Stimulated activated CD8-positive, alpha-beta memory T cell treated with anti-CD3 and anti-CD28 coated beads, Interleukin-7, amount 100 ng/mL, for 48 hours (primary cell): Measurements from ENCODE around the gene AGO3.
"Not testable (repeated sequence)": the region's sequence is repeated elsewhere in the genome, so short reads cannot be mapped to it uniquely, and the experiment has no call there.

Experiments
- DNase-seq, 2 donors: peaks; one replicate each; pipeline ENCODE4 v3.0.0-alpha.2; 2020; ENCODE audit warnings: low read depth in 1 of 2; ENCODE audit errors: extremely low read depth in 1 of 2

The AGO3 gene

DNA sequence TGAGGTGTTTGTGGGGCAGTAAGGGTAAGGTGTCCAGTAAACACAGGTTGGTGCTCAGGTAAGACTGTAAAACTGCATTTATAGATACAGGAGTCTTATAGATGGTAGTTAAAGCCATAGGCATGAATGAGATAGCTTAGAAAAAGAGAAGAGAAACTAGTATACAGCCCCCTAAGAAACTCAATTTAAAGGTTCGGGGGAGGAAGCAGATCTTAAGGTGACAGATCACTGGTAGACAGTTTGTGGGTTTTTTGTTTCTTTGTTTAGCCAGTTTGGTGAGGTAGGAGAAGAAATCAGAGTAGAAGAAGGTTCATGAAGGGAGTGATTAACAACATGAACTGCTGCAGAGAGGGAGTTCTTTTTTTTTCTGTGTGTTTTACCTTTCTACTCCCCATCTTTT lies 6.1 kb upstream of the AGO3 start:
- DNase-seq, result no peak

DNA sequence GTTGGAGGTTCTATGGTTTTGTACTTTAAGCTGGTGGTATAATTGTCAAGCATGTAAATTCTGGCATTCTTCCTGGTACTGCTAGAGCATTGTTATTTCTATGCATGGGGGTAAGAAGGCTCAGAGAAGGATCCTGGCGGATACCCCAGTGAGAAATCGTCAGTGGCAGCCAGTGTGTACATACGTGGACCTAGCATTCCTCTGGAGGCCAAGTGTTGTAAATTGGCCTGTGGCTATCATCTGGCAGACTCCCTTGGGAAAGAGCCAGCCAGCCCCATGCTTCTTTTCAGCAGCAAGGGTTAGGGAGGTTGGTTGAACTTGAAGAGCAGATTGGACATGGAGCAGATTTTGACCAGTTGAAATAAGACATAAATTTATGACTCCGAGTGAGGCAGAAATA lies 5.2 kb upstream of the AGO3 start:
- DNase-seq, result no peak

DNA sequence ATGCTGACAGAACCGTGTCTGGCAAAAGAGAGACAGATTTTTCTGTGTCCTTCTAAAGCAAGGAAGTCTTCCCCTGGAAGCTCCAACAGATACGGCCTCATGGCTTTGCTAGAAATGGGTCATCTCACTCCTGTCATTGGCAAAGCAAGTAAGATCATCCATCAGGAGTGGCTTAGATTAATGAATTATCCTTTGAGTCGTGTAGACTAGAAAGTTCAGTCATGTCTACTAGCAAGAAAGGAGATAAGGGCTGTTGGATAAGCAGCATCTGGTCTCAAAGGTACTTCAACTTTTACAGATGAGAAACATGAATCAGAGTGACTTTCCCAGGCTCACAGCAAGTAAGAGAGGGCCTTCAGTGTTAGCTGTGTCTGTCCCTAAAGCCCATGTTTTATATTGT lies 3.4 kb upstream of the AGO3 start:
- no peak for DNase-seq

DNA sequence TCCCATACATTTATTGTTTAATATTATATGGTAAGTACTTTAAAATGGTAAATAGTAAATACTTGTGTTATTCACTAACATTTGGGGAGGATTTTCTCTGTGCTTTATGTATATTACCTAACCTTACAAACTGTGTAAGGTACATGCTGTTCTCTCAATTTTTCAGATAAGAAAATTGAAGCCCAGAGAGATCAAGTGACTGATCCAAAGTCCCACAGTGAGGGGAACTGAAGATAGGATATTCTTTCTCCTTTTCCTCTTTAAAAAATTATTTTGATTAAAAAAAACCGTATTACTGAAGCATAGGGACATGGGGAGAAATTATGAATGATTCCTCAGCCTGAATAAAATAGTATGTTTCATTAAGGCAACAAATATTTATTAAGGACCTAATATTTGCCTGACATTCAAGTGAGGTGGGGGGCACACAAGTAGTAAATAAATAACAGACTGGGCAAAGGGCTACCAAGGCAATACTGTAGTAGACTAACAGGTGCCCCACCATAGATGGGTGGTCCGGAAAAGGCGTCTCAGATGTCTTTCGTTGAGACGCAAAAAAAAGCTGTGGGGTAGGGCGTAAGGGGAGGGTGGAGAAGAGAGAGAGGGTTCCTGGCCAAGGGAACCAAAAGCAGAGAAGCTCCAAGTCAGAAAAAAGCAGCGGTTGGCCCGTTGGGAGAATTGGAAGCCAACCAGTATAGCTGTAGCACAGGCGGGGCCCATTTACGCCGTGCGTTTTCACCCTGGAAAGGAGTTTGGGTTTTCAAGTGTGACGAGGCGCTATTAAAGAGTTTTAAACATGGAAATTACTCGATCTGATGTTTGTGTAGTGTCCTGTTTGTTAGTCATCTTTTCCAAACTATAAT lies 944 bp upstream of the AGO3 start:
- DNase-seq, result no peak

DNA sequence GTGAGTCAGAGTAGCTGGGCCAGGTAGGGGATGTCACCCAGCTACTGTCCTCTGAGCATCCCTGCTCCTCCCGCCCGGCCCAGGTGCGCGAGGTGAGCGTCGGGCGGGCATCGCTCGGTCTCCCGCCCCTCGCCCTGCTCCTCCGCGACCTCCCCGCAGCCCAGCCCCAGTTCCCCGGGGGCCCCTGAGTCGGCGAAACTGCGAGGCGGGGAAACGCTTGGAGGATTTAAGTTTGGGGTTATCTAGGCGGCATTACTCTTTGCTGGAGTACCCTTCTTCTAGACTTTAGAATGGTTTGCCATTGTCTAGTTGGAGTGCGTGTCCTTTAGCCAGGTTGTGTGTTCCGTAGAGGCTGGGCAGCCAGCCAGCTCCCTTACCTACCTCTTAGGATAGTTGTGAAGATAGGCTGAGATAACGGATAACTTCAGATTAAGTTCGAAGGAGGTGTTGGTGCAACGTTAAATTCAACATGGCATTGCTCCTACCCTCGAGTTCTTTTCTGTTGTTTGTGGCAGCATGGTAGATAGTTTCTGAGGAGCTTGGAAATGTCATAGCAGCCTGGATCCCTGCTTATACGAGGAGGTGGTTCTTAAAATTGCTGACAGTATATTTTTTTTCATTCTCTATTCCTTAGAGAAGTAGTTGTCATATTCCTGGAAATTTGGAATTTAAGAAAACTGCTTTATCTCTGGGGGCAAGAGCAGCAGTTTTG lies 697 bp downstream of the AGO3 start:
- no peak for DNase-seq

DNA sequence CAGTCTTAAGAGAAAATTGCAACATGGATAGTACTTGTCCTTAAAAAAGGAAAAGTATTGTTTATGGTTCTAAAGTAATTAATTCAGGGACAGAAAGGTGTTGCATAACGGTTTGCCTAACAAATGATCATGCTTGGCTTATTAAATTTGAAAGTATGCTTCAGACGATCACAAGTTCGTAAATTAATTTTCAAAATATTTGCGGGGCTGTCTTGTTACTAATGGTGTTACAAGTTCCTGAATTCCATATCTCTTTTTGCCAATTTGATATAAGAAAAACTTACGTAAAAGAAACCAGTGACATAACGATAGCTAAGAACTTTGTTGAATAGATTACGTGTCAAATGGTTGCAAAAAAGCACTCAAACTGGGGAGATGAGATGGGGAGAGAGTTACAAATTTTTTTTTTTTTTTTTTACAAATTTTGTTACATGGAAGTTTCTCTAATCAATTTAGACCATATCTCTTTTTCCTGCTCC lies 1.3 kb downstream of the AGO3 start:
- no peak for DNase-seq

DNA sequence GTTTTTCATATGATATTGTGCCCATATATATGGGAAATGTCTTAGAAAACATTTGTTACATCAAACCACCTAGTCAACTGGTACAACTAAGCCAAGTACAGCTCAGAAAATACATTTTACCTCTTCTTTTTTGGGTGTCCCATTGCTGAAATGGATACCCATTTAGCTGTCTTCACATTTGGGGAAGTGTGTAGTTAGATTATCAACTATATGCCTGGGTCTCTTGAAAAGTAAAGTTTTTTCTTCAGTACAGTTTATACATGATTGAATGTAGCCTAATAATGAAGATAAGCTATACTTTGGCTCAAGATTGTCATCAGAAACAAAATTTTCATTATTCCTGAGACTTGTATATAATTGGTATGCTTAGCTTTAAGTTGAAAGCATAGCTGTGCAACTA lies 2.0 kb downstream of the AGO3 start:
- DNase-seq, result no peak

DNA sequence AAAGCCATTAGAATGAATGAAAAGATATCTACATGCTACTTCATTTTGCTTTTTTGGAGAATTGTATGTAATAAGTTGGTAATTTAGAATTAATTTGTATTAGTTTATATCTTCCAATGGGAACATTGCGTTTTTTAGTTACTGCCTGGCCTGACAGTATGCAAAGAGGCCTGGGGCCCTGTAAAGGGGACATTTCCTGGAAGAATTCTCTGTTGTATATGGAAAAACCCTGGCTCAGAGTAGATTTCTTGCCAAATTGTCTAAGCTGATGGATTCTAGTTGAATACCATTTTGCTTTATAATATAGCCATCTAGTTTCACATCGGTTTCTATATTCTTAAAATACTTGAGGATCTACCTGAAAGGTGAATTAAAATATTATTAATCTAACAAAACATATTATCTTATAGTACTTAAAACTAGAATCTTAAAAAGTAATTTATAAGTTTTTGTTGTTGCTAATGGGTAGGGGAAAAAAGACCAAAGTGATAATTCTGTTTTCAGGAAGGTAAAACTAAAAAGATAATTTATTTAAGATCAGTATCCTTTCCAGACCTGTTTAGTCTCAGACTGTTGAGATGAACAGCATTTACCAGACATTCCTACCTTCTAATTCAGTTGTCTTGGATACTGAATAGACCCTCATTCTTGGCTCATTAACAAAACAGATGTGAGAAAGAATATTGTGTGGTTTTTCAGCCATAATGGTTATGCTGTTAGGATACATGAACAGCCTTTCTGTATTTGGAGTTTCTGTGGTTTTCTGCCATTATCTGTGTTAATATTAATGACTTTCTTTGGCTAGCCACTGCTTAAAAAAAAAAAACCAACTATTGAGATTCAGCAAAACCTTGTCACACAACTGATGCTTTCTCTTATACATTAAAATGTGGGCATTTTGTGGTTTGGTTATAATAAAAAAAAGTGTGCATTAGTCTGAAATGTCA lies 4.8 kb downstream of the AGO3 start:
- DNase-seq, result no peak

DNA sequence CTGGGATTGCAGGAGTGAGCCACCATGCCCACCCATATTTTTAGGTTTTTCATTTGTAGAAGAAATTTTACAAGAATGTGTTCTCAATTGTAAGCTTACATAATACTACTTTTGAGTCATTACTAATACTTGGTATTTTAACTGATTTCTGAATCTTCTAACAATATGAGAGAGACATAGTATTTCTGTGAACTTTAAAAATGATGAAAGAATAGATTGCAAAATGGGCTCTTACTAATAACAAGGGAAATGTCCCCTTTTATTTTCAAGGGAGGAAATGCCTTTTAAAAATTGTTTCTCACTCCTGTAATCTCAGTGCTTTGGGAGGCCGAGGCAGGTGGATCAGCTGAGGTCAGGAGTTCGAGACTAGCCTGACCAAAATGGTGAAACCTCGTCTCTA lies 5.9 kb downstream of the AGO3 start:
- DNase-seq, result no peak

DNA sequence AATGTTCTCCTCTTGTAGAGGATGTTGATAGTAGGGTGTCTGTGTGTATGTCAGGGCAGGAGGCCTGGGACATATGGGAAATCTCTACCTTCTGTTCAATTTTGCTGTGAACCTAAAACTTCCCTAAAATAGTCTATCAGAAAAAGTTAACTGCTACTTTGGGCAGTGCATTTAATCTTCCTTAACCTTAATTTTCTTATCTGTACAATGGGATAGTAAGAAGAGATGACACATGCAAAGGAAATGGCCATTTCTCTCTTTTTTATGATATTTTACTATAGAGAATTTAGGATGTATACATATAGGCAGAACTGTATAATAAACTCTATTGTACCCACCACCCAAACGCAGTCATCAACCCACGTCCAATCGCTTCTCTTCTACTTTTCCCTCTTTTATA lies 8.6 kb downstream of the AGO3 start:
- no peak for DNase-seq

DNA sequence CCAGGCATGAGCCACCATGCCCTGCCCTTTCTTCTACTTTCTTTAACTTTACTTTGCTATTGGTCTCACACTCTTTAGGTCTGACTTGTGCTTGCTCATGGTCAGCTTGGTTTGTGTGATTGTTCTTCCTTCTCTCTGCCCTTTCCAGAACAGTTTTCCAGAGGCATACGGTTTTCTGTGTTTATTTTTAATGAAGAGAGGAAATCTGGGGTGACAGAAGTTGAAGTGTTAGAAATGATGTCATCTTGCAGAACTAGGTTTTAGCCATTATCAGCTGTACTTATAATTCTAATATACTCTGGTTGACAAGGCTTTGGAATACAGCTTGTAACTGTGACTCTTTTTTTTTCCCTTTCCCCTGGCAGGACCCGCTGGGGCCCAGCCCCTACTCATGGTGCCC lies 14.4 kb downstream of the AGO3 start:
- DNase-seq, result no peak

DNA sequence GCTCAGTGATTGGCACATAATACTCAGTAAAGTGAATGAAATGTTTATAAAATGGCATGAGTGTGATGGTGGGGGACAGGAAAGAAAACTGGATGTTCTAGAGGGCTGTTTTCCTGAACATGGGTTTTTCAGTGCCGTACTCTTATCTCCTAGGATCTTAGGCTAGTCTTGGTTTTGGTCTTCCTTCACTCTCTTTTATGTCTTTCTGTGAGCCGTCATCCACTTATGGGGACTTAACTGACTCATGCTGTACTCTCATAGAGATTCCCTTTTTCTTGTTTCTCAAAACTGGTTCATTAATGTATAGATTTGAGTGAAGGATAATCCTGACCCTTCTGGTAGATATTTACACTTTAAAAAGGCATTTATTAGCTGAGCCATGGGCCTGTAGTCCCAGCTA lies 16.6 kb downstream of the AGO3 start:
- DNase-seq, result no peak

DNA sequence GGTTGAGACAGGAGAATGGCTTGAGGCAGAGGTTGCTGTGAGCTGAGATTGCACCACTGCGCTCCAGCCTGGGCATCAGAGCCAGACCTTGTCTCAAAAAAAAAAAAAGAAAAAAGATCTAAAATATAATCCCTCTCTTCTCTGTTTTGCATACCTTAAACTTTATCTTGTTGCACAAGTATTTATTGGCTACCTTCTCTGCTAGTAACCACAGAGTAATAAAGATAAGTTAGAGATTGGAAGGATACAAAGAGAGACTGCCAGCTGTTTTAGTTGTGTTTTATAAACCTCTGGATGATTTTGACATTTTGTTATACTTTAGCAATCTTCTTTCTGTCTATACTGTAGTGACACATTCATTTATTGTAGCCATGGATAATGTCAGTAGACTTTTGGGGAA lies 27.7 kb downstream of the AGO3 start:
- DNase-seq, result no peak

DNA sequence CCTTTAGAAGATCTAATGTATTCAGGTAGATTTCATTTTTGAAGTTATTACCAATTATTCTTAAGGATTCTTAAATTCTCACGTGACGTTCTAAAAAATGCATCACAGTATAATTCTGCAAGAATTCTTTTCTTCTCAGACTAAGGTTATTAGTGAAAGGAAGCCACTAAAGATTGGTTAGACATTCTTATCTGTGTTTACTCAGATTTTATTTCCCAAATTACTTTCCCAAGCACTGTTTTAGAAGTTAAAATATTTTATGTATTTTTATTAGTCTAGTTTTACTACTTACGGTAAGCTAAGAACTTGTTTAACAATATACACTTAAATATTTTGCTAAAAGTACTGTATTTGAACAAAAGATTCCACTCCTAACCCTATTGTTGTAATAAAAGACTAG lies 28.4 kb downstream of the AGO3 start:
- no peak for DNase-seq

DNA sequence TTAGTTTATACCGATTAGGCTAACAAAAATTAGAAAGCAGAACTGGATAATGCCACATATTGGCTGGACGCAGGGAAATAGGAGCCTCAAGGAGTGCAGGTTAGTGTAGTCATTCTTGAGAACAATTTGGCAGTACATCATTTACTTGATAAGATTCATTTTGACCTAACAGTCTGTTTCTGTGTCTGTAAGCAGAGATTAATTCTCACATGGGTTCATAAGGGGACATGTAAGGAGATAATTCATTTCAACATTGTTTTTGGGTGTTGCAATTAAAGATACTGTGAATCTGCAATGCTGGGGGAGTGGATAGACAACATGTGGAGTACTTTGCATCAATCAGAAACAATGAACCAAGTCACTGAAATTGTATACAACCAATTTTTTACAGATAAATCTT lies 32.0 kb downstream of the AGO3 start:
- no peak for DNase-seq

DNA sequence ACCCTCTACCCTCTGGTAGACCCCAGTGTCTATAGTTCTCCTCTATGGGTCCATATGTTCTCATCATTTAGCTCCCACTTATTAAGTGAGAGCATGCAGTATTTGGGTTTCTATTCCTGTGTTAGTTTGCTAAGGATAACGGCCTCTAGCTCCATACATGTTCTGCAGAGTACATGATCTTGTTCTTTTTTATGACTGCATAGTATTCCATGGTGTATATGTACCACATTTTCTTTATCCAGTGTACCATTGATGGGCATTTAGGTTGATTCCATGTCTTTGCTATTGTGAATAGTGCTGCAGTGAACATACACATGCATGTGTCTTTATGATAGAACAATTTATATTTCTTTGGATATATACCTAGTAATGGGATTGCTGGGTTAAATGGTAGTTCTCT lies 33.4 kb downstream of the AGO3 start:
- DNase-seq, result not testable (repeated sequence)

DNA sequence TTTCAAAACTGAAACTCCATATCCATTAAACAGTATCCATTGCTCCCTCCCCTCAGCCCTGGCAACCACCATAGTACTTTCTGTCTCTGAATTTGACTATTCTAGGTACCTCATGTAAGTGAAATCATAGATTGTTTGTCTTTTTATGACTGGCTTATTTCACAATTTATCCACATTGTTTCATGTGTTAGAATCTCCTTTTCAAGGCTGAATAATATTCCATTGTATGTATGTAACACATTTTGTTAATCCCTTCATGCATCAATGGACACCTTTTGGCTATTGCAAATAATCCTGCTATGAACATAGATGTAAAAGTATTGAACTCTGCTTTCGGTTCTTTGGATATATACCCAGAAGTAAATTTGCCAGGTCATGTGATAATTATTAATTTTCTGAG lies 37.5 kb downstream of the AGO3 start:
- DNase-seq, result no peak

DNA sequence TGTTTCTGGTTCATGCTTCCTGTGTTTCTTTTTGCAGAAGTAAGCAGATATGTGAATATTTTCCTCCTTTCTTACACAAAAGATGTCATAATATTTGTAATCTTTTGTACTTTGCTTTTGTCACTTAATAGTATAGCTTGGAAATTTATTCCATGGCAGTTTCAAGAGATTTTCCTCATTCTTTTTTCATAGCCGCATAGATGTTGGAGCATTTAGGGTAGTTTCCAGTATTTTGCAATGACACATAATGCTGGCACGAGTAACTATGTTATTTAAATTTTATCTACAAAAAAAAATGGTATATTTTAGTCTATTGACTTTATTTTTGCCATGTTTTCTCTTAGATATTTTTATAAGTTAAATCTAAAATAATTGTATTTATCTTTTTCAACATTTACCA lies 40.7 kb downstream of the AGO3 start:
- DNase-seq, result no peak

DNA sequence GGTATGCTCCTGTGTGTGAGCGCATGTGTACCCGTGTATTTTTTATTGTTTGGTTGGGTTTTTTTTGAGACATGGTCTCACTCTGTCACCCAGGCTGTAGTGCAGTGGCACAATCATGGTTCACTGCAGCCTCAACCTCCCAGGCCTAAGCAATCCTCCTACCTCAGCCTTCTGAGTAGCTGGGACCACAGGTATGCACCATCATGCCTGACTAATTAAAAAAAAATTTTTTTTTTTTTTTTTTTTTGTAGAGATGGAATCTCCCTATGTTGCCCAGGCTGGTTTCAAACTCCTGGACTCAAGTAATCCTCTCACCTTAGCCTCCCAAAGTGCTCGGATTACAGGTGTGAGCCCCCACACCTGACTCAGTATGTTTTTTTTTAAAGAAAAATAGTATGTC lies 41.7 kb downstream of the AGO3 start:
- DNase-seq, result not testable (repeated sequence)

DNA sequence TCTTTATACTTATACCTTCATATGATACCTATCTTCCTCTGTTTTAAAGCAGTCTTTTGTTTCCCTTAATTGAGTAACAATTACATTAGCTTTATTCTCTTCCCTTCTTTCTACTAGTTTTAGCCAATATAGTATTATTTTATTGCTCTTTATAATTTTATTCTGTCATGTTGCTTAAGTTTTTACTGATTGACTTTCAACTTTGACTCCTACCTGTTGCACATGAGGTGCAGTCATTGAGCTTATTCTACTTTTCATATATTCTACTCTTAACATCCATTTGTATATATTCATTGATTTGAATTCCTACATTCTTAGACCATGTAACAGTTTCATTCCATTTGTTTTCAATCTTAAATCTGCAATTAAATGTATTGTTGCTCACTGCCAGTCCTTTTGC lies 49.2 kb downstream of the AGO3 start:
- DNase-seq, result no peak

DNA sequence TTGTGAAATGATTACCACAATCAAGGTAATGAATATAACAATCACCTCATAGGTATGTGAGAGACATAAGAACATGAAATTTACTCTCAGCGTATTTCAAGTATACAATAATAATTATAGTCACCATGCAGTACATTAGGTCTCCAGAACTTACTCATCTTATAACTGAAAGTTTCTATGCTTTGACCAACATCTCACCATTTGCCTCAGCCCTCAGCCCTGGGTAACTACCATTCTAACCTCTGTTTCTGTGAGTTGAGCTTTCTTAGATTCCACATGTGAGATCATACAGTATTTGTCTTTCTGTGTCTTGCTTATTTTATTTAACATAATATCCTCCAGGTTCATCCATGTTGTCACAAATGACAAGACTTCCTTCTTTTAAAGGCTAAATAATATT lies 57.3 kb downstream of the AGO3 start:
- no peak for DNase-seq
